Caki2 (cell line): Measurements from ENCODE around the gene RABL6. TPM values are rescaled to one million over a fixed set of nuclear protein-coding genes. Genes with fewer than 3 reads are reported as not detected.

Experiments used
- DNase-seq: peaks from one replicate; pipeline ENCODE4 v3.0.0-alpha.2; 2015; ENCODE audit warnings: low read depth
- in situ Hi-C: cut with HindIII; loops from 2 replicates; pipeline ENCODE4 v1.10.0; 2016; ENCODE audit warnings: low sequenced_read_pairs, low pct_unique_long_range_greater_than_20kb, mixed read lengths
- total RNA-seq: library from RNA; depleted of rRNA; stranded (reverse); fragments of >200 nt; shearing (Covaris generic); gene quantifications from 2 replicates; pipeline ENCODE4 v1.2.3, GENCODE V29; 2014; ENCODE audit warnings: low replicate concordance

Gene RABL6
- total RNA-seq, 1 experiment from 2014 or later = 103 TPM

DNA sequence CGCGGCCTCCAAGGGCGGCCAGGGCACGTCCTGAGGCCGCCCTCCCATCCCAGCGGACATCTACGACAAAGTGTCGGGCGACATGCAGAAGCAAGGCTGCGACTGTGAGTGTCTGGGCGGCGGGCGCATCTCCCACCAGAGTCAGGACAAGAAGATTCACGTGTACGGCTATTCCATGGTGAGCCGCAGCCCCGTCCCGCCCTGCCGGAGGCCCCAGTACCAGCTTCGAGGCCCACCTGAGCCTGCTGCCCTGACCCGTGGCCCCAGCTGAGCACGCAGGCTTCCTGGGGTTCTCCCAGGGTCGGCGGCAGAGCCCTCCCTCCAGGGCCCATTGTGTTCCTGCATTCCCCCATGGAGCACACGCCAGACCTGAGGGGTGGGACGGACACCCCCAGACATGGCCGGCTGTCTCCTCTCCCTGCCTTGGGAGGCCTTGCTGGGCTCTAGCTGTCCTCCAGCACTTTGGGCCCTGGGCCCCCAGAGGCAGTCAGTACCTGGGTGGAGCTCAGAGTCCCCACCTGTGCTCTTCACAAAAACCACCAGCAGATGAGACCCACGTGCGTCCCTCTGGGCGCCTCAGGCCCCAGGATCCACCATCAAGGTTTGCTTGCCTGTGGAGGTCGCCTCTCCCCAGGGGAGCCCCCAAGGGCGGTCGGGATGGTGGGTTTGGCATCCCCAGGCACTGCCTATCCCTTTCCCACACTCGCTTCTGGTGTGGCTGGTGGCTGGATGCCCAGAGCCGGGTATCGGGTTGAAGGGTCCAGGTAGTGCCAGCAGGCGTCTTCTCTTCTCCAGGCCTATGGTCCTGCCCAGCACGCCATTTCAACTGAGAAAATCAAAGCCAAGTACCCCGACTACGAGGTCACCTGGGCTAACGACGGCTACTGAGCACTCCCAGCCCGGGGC lies 42.5 kb downstream of the RABL6 start:
- in situ Hi-C loops = no loop called here
- DNase-seq = no peak

DNA sequence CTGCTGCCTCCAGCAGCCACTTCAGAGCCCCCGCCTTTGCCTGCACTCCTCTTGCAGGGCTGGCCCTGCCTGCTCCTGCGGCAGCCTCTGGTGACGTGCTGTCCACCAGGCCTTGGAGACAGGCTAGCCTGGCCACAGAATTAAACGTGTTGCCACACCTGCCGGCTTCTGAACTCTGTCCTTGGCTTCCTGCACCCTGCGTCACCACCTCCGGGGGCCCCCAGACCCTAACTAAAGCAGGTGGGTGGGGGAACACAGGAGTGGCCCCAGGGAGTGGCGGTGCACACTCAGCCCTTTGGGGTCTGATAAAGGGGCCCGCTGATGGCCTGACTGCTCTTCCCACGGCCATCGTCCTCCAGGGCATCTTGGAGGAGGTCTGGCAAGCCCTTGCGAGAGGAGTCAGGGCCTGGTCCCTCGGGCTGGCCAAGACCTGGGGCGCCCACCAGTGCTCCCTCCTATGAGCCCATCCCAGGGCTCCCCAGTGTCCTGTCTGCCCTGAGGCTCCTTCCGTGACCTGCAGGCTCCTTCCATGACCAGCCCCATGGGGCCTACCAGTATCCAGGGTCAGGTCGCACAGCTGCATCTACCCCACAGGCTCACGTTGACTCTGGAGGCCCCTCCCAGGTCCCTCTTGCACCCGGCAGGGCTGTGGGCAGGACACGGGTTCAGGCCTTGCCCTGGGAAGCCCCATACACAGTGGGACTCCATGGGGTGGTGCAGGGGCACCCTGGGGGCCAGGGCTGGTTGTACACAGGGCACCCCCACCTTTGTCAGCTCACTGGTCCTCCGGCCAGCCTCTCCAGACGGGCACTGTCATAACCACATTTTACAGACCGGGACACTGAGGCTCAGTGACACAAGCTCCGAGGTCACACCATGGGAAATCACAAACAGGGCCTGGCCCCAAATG lies 43.4 kb downstream of the RABL6 start:
- in situ Hi-C loops = no loop called here
- no peak for DNase-seq

DNA sequence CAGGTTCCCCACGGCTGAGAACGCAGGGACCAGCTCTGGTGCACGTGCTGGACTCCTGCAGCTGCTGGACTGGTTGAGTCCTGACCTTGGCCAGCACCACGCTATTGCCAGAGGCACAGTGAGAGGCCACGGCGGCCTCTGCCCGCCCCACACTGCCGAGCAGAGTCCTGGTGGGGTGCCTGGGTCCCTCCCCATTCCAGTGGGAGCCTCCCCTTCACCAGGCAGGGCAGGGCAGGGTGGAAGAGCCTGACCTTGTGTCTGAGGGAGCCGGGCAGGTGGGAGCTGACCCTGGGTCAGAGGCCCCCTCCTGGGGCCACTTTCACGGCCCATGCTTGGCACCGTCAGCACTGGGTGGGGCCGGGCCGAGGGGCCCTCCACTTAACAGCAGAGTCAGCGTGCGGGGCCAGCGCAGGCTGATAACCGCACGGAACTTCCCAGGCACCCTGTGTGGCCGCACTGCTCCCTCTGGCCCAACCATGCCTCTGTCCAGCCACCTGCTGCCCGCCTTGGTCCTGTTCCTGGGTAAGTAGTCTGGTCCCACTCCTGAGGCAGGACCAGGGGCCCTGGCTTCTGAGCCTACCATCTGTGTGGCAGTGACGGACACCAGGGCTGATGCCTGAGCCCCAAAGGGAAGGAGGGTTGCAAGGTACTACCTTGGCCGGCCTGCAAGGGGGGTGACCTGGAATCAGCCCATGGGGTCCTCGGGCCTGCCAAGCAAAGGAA lies 44.4 kb downstream of the RABL6 start, which contains the start of gene MAMDC4:
Gene MAMDC4 (plus strand): TSS at position 406 of the 723 bp plus-strand sequence. CDS start 71 bp downstream, at position 477.
- no peak for DNase-seq
- in situ Hi-C loops = no loop called here

DNA sequence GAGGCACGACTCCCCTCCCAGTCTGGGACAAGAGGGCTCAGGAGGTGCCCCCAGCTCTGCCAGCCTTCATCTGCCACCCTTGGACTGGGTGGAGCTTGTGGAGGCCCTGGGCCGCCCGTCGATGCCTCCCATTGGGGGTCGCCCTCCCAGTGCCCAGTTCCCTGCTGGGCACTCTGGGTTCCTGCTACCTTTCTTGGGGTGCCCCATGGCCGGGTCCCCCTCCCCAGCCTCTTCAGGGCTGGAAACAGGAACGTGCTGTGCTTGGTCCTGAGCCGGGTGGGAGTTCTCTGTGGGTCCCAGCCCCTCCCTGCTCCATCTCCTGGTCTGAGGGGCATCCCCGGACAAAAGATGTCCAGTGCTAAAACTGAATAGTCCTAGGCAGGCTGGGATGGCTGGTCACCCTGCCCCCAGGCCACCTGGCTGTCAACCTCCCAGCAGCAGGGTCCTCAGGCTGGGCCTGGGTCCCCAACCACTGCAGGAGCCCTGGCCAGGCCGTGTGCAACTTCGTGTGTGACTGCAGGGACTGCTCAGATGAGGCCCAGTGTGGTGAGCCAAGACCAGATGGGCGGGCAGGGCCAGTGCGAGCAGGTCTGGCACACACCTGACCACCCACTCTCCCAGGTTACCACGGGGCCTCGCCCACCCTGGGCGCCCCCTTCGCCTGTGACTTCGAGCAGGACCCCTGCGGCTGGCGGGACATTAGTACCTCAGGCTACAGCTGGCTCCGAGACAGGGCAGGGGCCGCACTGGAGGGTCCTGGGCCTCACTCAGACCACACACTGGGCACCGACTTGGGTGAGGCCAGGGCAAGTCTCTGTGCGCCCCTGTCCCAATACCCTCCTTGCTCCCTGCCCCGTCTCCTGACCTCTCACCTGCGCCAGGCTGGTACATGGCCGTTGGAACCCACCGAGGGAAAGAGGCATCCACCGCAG lies 45.2 kb downstream of the RABL6 start:
- in situ Hi-C loops = no loop called here
- DNase-seq = no peak

DNA sequence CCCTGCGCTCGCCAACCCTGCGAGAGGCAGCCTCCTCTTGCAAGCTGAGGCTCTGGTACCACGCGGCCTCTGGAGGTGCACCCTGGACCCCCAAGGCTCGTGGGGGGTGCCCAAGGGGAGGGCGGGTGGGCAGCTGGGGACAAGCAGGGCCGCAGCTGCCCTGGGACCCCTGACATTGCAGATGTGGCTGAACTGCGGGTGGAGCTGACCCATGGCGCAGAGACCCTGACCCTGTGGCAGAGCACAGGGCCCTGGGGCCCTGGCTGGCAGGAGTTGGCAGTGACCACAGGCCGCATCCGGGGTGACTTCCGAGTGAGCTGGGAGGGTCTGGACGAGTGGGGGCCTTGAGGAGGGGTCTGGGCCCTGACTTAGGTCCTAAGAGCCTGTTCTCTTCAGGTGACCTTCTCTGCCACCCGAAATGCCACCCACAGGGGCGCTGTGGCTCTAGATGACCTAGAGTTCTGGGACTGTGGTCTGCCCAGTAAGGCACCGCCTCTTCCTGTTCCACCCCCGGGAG lies 45.9 kb downstream of the RABL6 start:
- no peak for DNase-seq
- in situ Hi-C loops = no loop called here

DNA sequence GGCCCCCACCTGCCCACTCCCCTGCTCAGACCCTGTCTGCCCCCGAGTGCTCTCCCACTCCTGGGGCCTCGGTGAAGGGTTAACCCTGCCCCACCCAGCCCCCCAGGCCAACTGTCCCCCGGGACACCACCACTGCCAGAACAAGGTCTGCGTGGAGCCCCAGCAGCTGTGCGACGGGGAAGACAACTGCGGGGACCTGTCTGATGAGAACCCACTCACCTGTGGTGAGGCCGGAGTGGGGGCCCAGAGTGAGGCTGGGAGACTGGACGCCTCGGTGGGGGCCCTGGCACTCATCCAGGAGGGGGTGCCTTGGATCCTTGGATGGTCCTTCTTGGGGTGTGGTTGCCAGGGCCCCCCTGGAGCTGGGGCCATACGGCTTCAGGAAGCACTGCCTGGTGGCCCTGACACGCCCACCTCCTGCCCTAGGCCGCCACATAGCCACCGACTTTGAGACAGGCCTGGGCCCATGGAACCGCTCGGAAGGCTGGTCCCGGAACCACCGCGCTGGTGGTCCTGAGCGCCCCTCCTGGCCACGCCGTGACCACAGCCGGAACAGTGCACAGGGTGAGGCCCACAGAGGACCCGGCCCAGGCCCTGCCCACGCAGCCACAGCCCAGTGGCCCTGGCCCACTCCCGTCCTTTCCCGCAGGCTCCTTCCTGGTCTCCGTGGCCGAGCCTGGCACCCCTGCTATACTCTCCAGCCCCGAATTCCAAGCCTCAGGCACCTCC lies 46.5 kb downstream of the RABL6 start:
- DNase-seq = no peak
- in situ Hi-C loops = no loop called here

DNA sequence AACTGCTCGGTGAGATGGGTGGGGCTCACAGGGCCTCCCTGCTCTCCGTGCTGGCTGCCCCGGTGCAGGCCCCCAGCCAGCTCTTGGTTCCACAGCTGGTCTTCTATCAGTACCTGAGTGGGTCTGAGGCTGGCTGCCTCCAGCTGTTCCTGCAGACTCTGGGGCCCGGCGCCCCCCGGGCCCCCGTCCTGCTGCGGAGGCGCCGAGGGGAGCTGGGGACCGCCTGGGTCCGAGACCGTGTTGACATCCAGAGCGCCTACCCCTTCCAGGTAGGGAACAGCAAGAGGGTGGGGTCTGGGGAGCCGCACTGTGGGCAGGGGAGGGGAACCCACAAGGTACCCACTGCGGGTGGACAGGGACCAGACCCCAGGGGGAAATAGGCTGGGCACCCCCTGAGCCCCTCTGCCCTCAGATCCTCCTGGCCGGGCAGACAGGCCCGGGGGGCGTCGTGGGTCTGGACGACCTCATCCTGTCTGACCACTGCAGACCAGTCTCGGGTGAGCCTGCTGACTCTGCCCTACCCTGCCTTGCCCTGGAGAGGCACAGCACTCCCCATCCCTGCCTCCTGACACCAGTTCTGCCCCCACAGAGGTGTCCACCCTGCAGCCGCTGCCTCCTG lies 47.2 kb downstream of the RABL6 start:
- in situ Hi-C loops = no loop called here
- DNase-seq = no peak

DNA sequence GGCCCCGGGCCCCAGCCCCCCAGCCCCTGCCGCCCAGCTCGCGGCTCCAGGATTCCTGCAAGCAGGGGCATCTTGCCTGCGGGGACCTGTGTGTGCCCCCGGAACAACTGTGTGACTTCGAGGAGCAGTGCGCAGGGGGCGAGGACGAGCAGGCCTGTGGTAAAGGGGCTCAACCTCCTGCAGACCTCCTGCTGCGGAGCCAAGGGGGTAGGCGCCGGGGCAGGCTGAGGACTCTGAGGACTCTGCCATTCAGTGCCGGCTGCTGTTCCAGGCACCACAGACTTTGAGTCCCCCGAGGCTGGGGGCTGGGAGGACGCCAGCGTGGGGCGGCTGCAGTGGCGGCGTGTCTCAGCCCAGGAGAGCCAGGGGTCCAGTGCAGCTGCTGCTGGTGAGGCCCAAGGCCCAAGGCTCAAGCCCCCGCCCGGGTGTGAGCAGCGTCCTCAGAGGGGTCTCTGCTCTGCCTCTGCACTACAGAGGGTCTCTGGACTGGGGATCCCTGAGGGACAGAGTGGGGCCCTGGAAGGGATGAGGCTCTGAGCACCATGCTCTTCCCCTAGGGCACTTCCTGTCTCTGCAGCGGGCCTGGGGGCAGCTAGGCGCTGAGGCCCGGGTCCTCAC lies 47.8 kb downstream of the RABL6 start:
- no peak for DNase-seq
- in situ Hi-C loops = no loop called here

DNA sequence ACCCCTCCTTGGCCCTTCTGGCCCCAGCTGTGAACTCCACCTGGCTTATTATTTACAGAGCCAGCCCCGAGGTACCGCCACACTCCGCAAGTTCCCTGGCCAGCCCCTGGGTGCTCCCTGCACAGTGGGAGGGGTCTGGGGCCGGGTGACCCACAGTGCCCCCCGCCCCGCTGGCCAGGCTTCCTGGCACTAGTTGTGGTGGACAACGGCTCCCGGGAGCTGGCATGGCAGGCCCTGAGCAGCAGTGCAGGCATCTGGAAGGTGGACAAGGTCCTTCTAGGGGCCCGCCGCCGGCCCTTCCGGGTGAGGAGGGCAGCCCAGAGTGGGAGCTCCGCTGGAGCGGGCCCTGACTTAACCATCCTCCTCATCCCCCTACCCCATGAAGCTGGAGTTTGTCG lies 48.3 kb downstream of the RABL6 start:
- in situ Hi-C loops = no loop called here
- no peak for DNase-seq

DNA sequence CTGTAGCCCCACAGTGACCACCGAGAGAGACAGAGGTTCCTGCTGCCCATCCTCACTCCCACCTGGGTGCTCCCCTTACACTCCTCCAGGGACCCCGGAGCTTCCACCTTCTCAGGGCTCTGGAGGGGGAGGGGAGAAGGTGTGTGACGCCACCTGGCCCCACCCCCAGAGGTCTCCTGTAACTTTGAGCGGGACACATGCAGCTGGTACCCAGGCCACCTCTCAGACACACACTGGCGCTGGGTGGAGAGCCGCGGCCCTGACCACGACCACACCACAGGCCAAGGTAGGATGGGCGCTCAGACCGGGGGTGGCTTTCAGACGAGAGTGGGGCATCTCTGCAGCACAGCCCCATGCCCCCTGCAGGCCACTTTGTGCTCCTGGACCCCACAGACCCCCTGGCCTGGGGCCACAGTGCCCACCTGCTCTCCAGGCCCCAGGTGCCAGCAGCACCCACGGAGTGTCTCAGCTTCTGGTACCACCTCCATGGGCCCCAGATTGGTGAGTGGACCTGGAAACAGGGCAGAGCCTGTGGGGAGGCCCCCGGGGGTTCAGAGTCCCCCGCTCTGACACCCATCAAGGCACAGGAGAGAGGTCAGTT lies 48.9 kb downstream of the RABL6 start:
- in situ Hi-C loops = no loop called here
- DNase-seq = no peak

DNA sequence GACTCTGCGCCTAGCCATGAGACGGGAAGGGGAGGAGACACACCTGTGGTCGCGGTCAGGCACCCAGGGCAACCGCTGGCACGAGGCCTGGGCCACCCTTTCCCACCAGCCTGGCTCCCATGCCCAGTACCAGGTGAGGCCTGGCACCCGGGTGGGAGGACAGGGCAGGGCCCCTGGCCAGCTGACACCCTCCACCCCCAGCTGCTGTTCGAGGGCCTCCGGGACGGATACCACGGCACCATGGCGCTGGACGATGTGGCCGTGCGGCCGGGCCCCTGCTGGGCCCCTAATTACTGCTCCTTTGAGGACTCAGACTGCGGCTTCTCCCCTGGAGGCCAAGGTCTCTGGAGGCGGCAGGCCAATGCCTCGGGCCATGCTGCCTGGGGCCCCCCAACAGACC lies 49.4 kb downstream of the RABL6 start:
- no peak for DNase-seq
- in situ Hi-C loops = no loop called here

DNA sequence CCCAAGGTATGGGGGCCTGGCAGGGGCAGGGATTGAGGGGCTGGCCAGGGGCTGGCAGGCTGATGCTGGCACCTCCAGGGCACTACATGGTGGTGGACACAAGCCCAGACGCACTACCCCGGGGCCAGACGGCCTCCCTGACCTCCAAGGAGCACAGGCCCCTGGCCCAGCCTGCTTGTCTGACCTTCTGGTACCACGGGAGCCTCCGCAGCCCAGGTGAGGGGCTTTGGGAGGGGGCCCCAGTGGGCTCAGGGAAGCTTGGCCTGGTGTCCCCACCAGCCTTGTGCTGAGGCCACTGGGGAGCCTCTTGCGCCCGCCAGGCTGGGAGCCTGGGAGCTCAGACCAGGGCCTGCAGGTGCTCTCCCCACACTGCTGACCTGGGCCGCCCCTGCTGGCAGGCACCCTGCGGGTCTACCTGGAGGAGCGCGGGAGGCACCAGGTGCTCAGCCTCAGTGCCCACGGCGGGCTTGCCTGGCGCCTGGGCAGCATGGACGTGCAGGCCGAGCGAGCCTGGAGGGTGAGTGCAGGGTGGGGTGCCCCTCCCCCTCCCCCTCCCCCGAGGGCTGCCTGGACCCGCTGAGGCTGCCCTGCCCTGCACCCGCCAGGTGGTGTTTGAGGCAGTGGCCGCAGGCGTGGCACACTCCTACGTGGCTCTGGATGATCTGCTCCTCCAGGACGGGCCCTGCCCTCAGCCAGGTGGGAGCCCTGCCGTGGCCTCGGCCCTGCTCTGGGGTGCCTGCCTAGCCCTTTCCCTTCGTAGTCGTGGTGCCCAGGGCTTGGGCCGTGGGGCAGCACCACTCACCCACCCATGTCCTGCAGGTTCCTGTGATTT lies 50.0 kb downstream of the RABL6 start:
- no peak for DNase-seq
- in situ Hi-C loops = no loop called here

DNA sequence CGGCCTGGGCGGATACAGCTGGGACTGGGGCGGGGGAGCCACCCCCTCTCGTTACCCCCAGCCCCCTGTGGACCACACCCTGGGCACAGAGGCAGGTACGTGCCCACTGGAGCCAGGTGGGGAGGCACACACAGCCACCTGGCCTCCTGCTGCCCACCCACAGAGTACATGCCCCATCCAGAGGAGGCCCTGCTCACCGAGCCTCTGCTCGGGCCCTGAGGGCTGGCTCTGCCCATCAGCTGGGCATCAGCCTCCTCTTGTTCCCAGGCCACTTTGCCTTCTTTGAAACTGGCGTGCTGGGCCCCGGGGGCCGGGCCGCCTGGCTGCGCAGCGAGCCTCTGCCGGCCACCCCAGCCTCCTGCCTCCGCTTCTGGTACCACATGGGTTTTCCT lies 50.7 kb downstream of the RABL6 start:
- DNase-seq = no peak
- in situ Hi-C loops = no loop called here

DNA sequence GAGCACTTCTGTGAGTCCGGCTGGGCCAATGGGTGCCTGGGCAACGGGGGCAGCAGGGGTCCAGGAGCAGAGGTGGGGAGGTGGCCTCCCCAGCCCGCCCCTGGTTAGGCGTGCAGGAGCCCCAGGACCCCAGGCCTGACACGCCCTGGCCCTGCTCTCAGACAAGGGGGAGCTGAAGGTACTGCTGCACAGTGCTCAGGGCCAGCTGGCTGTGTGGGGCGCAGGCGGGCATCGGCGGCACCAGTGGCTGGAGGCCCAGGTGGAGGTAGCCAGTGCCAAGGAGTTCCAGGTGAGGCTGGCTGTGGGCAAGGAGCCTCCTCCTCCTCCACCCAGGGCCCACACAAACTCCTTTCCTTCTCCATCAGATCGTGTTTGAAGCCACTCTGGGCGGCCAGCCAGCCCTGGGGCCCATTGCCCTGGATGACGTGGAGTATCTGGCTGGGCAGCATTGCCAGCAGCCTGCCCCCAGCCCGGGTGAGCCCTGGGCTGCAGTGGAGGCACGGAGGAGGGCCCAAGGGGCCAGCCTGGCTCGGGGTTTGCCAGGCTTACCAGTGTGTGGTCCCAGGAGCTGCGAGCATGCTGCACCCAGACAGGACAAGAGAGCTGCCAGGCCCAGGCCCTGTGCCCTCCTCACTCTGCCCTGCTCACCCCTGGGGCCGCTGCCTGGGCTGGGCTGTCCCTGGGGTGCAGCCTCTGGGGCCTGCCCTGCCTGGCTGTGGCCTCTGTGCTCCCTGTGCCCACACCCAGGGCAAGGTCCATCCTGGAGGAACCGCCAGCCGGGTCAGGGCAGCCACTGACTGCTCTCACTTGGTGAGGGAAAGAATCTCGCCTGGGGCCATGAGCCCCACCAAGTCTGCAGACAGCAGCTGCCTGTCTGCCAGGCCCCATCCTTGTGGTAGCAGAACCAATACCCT lies 51.4 kb downstream of the RABL6 start:
- in situ Hi-C loops = no loop called here
- no peak for DNase-seq
